Hepatocyte (in vitro differentiated cells): ENCODE data around the gene LSM10.

Experiments used
- CTCF ChIP-seq: fragments of 200-600 bp; sonication (generic); IDR thresholded peaks from 2 replicates; pipeline ENCODE4 v1.5.1; 2016; ENCODE audit warnings: antibody characterized with exemption, mild to moderate bottlenecking; ENCODE audit not compliant: poor library complexity
- EZH2 ChIP-seq: fragments of 200-600 bp; sonication (generic); IDR thresholded peaks from 2 replicates; pipeline ENCODE4 v1.6.1; 2016; ENCODE audit warnings: antibody characterized with exemption, mild to moderate bottlenecking, borderline replicate concordance
- EZH2phosphoT487 ChIP-seq: fragments of 200-600 bp; sonication (generic); IDR thresholded peaks from one replicate; pipeline ENCODE4 v1.6.1; 2018; ENCODE audit warnings: antibody characterized with exemption, mild to moderate bottlenecking, low read depth, moderate library complexity; ENCODE audit not compliant: unreplicated experiment, severe bottlenecking

GRCh38 chr1:36392836-36393235 is 4.9 kb downstream of the LSM10 start:
- TF ChIP-seq CTCF (no peak), EZH2phosphoT487 (no peak), EZH2 (no peak)
